HG03558 (cell line): ENCODE measurements around the gene TBL3.

Experiments used
- ATAC-seq: cut with Tn5 transposase; IDR thresholded peaks from one replicate; pipeline ENCODE4 v1.9.1; 2021; ENCODE audit warnings: moderate number of reproducible peaks; ENCODE audit not compliant: unreplicated experiment; ENCODE audit errors: extremely low read depth

TBL3 gene

DNA sequence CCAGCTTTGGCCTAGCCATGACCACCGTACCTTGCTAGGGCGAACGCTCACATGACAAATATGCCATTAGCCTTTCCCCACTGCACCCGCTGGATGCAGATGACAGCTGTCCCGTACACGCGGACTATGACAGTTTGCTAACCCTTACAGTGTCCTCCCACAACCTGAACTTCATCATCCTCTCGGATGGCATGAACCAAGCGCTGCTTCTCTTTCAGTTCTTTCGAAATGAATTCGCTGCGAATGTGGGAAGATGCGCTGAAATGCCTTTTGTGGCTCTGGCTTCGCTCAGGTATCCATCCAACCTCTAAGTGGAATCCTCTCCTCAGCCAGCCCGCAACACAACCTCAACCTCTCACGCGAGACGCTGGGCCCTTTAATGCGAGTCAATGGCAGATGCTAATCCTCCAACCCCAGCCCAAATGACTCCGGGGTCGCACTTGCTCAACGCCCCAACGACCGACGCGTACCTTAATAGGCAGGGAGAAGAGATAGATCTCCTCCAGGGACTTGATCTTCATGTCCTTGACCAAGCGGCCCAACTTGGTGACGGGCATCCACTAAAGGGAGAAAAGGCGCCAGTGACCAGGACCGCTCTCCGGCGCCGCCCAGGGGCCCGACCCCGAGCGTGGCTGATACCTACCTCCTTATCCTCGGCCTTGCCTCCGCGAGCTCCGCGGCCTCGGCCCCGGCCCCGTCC lies 7.9 kb upstream of the TBL3 start:
- ATAC-seq, result no peak

DNA sequence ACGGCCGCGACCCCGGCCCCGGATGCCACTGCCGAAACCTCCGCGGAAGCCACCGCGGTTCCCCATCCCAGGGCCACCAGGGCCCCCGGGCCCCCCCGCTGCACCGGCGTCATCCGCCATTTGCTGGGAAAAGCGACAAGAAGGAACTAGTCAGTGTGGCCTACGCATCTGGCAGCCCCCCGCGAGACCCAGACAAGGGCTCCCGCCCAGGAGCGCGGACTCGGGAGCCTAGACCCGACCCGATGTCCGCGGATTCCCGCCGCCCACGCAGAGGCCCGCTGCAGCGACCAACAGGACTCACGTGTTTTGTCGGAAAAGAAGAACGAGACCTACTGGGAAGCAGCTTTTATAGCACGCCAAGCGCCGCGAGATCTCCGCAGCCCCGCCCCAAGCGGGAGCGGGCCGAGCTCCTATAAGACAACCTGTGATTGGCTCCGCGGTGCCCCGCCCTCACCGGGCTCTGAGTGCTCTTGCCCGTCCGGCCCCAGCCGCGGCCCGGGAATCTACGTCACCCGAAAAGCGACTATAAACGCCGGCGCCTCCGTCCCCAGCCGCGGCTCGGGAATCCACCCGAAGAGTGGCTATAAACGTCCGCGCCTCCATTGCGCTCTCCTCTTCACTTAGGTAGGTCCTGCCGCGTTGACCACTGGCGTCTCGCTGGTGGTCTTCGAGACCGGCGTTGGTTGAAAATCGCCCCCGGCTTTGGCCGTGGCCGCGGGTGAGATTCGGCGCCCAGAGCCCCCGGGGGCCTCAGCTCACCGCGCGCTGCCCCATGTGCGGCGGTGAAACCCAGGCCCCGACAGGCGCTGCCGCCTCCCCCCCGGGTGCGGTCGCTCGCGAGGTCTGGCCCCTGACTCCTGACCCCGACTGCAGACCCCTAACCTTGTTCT lies 7.1 kb upstream of the TBL3 start, which contains the start of gene RPS2:
RPS2 (minus strand) TSS at position 321 of the 890 bp plus-strand sequence; CDS start at position 120, 201 bp downstream.
- peak; percentile 70 for ATAC-seq

DNA sequence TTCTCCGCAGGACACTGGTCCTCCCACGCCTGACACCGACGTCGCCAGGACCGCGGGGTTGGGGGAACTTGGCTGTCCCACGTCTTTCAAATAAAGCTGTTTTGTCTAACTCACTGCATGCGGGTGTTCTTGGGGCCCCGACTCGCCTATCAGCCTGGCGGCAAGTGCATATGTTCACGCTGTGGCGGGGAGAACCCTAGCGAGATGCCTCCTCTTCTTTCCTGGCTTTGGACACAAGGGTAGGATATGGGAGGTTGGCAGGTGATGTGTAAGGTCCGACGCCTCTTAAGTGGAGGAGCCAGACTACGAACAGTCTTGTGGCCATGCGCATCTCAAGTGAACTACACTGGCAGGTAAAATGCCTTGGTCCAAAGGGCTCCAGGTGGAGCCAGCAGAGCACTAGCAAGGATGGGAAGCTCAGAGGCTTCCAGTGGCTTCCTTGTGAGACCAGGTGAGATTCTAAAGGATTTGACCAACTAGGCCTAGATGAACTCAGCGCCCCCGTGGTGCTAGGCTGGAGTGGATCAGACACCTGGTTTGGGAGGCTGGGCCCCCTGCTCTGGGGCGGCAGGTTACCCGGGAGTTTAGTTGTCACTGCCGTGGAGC lies 6.4 kb upstream of the TBL3 start:
- ATAC-seq, result no peak

DNA sequence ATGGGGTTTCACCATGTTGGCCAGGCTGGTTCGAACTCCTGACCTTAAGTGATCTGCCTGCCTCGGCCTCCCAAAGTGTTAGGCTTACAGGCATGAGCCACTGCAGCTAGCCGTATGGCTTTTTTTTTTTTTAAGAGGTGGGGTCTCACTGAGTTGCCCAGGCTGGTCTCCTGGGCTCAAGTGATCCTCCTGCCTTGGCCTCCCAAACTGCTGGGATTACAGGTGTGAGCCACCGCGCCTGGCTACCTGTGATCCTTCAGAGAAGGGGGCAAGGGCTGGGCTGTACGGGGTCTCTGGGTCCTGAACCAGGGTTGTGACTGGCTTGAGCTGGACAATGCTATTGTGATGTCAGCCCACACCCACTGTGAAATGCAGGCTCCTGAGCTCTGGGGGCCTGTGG lies 5.4 kb upstream of the TBL3 start, which contains the start of gene RNF151:
RNF151 (plus strand) TSS at position 397 of the 400 bp plus-strand sequence. CDS start 26 bp downstream, outside the sequence.
- no peak for ATAC-seq

DNA sequence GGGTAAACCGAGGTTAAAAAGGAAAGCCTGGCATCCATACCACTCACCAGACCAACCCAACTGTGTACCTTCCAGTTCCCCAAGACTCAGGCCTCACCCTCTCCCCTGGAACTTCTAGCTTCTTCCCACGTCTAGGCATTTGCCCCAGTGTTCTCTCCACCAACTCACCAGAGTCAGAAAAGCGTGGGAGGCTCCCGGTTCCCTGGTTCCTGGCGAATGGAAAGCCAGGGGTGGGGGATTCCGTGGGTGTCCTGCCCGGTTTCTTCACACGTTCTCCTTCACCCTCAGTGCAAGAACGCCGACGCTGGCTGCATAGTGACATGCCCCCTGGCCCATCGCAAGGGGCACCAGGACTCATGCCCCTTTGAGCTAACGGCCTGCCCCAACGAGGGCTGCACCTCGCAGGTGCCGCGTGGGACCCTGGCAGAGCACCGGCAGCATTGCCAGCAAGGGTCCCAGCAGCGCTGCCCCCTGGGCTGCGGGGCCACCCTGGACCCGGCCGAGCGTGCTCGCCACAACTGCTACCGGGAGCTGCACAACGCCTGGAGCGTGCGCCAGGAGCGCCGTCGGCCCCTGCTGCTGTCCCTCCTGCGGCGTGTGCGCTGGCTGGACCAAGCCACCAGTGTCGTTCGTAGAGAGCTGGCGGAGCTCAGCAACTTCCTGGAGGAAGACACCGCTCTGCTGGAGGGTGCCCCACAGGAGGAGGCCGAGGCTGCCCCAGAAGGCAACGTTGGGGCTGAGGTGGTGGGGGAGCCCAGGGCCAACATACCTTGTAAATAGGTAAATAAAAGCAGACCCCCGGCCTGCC lies 3.5 kb upstream of the TBL3 start:
- ATAC-seq, result no peak

DNA sequence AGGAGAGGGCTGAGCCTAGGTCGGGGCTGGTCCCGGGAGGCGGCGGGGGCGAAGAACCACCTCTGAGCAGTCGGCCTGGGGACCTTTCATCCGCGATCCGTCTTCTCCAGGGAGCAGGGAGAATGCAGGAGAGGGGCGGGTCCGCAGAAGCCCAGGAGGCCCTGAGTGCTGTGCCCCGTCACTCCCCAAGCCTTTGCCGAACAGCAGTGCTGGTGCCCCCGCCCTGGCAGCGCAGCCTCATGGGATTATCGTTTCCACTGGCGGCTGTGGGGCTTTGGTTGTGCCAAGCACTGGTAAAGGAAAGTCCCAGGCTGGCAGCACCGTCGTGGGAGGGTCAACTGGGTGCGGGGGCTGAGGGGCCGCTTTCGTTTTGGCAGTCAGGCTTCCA lies 631 bp downstream of the TBL3 start:
- ATAC-seq, result no peak

DNA sequence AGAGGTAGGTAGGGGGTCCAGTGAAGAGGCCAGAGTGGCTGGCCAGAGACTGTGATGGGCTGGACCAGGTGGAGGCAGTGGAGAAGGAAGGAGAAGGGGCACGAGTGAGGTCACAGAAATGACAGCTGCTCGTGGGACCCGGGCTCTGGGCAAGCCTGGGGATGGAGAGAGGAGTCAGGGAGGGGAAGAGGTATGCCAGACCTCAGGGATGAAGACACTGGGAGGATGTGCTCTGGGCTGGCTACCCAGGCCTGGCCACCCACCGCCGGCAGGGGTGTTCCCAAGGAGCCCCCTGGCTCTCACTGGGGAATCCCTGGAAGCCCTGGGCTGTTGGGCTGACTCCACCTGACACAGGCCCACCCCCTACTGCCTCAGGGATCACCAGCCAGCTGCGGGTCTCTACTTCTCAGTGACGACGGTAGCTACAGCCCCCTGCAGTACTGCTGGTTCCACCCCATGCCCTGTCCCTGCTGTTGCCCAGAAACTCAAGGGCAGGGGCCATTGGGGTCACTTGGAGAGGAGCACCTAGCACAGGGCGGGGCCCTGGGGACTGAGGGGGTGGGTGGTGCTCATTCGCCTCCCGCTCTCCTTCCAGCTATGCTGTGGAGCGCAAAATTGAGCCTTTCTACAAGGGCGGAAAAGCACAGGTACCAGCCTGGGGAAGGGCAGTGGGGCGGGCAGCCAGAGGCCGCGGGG lies 1.8 kb downstream of the TBL3 start:
- no peak for ATAC-seq

DNA sequence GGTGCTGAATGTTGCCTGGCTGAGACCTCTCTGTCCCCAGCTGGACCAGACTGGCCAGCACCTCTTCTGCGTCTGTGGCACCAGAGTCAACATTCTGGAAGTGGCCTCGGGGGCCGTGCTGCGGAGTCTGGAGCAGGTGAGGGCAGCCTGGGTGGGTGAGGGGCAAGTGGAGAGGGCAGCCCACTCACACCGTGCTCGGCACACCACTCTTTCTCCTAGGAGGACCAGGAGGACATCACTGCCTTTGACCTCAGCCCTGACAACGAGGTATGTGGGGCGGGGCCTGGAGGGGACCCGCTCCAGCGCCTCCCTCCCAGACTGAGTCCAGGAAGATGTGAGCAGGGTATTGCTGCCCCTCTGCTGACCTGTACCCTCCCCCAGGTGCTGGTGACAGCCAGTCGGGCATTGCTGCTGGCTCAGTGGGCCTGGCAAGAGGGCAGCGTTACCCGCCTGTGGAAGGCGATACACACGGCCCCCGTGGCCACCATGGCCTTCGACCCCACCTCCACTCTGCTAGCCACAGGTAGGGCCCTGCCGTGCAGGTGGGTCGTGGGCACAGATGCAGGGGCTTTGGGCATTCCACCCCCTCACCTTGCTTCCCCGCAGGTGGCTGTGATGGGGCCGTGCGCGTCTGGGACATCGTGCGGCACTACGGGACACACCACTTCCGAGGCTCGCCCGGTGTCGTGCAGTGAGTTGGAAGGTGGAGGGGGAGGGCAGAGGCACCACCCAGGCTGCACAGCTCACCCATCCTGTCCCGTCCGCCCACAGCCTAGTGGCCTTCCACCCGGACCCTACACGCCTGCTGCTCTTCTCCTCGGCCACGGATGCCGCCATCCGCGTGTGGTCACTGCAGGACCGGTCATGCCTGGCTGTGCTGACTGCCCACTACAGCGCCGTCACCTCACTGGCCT lies 2.6 kb downstream of the TBL3 start:
- ATAC-seq, result no peak

DNA sequence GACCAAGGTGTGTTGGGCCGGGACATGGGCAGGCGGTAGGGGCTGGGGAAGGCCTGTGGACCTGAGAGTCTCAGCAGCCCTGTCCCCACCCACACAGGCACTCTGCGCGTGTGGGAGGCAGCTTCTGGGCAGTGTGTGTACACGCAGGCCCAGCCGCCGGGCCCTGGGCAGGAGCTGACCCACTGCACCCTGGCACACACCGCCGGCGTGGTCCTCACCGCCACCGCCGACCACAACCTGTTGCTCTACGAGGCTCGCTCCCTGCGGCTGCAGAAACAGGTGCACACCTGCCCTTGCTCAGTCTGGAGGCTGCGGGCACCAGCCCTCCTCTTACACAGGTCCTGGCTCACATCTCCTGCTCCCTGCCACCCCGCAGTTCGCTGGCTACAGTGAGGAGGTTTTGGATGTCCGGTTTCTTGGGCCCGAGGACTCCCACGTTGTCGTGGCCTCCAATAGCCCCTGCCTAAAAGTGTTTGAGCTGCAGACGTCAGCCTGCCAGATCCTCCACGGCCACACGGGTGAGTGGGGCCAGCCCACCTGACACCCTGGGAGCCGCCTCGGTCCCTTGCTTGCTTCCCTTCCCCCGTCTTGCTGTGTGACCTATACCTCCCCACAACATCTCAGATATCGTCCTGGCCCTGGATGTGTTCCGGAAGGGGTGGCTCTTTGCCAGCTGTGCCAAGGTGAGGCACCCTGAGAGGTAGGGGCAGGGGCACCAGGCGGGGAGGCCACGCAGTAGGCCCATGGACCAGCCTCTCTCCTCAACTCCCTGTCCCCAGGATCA lies 3.8 kb downstream of the TBL3 start:
- no peak for ATAC-seq

DNA sequence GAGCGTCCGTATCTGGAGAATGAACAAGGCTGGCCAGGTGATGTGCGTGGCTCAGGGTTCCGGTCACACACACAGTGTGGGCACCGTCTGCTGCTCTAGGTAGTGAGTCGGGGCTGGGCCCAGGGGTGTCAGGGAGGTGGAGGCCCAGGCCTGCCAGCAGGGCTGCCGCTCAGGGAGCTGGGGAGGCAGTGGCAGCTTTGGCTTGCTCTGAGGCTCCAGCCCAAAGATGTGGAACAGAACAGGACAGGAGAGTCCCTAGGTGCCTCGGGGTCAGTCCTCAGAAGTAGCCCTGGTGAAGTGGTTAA lies 4.3 kb downstream of the TBL3 start:
- ATAC-seq, result no peak

DNA sequence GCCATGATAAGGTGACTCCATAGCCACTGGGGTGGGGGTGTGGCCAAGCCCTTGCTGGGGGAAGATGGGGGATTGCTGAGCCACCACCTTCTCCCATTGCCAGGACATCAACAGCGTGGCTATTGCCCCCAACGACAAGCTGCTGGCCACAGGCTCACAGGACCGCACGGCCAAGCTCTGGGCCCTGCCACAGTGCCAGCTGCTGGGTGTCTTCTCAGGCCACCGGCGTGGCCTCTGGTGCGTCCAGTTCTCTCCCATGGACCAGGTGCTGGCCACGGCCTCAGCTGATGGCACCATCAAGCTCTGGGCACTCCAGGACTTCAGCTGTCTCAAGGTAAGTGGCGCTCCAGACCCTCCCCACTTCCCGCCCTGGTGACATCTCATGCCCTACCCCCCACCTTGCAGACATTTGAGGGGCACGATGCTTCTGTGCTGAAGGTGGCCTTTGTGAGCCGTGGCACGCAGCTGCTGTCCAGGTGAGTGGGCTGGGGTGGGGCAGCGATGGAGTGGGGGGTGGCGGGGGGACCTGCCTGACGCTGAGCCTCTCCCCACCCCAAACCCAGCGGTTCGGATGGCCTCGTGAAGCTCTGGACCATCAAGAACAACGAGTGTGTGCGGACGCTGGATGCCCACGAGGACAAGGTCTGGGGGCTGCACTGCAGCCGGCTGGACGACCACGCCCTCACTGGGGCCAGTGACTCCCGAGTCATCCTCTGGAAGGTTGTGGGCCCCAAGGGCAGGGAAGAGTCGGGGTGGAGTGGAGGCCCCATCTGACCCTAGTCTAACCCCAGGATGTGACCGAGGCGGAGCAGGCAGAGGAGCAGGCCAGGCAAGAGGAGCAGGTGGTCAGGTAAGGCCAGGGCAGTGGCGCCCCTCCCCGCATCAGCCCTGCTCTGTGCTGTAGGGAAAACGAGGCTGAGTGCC lies 5.4 kb downstream of the TBL3 start:
- ATAC-seq, result no peak

DNA sequence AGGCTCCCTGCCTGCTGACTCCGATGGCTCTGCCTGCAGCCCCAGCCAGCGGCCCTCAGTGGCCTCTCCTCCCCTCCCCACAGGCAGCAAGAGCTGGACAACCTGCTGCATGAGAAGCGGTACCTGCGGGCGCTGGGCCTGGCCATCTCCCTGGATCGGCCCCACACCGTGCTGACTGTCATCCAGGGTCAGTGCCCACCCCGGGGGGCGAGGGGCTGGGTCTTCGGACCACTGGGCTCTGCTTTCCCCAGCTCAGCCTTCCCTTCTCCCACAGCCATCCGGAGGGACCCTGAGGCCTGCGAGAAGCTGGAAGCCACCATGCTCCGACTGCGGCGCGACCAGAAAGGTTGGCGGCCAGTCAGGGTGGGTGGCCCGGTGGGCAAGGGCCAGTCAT lies 6.0 kb downstream of the TBL3 start:
- ATAC-seq, result no peak

DNA sequence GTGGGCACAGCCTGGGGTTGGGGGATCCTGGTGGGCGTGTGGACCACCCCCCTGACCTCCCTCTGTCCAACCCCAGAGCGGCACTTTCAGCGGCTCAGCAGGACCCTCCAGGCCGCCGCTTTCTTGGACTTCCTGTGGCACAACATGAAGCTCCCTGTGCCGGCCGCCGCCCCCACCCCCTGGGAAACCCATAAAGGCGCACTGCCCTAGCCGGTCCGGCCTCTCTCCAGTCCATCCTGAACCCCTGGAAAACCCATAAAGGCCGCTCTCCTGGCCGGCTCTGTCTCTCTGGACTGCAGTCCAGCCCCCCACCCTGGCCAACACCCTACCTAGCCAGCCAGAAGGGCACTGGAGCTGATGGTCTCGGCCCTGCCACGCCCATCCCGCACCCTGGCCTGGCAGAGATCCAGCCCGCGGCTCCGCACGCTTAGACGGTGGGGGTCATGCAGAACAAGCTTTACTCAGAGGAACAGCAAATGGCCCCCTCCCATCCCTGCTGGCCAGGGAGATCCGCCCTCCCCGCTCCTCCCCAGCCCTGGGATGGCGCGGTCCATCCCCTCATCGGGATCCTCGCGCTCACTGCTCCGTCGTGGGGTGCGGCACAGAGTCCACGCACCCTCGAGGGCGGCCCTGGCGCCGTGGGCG lies 6.7 kb downstream of the TBL3 start:
- ATAC-seq, result no peak

DNA sequence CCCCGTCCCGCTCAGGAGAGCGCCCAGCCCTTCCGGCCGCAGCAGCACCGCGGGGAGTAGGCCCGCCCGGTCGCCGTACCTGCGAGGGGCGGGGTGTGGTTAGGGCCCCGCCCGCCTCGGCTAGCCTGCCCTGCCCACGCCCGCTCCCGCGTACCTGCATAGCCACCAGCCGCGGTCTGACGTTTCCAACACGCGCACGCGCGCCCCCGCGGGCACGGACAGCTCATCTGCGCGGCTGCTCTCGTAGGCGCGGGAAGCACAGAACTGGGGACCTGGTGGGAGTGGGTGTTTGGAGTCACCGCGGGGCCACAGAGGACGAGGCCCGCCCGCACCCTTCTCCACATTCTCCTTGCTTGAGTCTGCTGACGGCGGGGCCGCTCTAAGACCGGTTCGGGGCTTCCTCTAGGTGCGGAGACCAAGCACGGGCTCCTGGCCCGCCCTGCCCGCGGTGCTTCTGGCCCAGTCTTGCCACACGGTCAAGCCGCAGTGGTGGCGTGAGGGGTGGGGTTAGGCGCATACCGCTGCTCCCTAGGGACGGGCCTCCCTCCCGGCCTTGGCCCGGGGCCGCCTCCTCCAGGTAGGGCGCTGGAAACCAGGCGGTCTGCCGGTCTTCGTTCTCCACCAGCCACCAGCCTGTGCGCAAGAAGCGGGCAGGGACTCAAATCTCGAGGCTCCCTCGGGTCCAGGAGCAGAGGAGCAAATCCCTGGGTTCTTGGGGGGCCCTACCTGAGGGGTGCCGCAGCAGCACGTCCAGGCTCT lies 7.6 kb downstream of the TBL3 start:
- ATAC-seq, result no peak

DNA sequence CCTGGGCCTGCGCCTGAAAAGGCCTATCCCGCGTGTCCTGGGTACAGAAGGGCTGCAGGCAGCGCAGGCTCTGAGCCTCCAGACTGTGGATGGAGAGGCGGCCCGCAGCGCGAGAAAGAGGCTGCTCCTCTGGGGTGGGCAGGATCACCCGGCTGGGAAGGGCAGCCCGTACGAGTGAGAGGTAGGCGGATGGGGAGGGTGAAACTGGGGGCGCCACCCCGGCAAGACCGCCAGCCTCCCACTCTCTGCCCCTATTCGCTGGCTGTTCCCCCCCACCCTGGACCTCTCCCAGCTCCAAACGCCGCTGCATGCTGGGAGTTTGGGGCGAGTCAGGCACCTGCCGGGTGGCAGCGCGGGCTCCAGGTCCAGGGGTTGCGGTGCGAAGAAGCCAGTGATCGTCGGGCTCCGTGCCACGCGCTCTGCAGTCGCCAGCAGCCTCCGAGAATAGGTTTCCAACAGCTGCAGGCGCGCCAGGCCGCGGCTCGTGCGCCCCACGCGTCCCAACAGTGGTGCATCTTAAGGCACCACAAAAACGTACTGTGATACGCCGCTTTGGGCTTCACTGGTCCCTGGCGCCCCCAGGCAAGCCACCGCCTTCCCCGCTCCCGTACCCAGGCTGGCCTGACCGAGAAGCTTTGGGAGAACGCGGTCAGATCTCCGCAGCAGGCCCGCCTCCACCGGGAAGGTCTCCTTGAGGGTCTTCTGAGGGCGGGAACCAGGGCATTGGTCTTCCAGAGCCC lies 8.3 kb downstream of the TBL3 start:
- ATAC-seq, result no peak
